HepG2 (cell line): ENCODE data around the gene CPED1. TPM values are rescaled to one million over a fixed set of nuclear protein-coding genes. Genes with fewer than 3 reads are reported as not detected.

Experiments
- ATAC-seq: fragments of 200-7000 bp; cut with Tn5 transposase; 3 replicates; pipeline ENCODE4 v1.9.1; 2020; ENCODE audit warnings: mild to moderate bottlenecking, moderate library complexity
- BruUV-seq: library from RNA; stranded (reverse); fragments of 400-500 nt; replicated peaks from 2 replicates; lab custom pipeline; 2021; lab: Mats Ljungman, UMichigan
- CTCF ChIA-PET: fragments of 300-600 bp; formaldehyde crosslinking; extraction: SDS; loops from one replicate; lab custom pipeline; 2021; ENCODE audit warnings: low total read pairs, inconsistent platforms, low intra/inter-chr PET ratio; lab: Yijun Ruan, JAX
- POLR2A ChIA-PET: fragments of 350-600 bp; sonication (Branson Sonifier 250); formaldehyde crosslinking; loops from one replicate; lab custom pipeline; 2020; ENCODE audit warnings: antibody characterized with exemption, inconsistent platforms; lab: Yijun Ruan, JAX
- DNase-seq: peaks from one replicate; pipeline ENCODE4 v3.0.0-alpha.2; 2015; ENCODE audit warnings: low spot score
- FAIRE-seq: peaks from 3 replicates; lab custom pipeline; 2011; peaks lifted over from hg19 to GRCh38; lab: Jason Lieb, UNC
- H2AFZ ChIP-seq: one replicate; pipeline ENCODE4 v1.6.1; 2011; ENCODE audit warnings: low read length, inconsistent platforms
- H3K27ac ChIP-seq: fragments of 300-600 bp; 3 replicates; pipeline ENCODE4 v1.8.0; 2011; ENCODE audit warnings: mixed run types, mild to moderate bottlenecking, mixed read lengths, low read length, inconsistent platforms; ENCODE audit not compliant: insufficient read depth; ENCODE audit errors: extremely low read length
- H3K27me3 ChIP-seq, 2 experiments: fragments of 200-600 bp in 1 of 2; 2 replicates in 1 of 2; 3 replicates in 1 of 2; pipeline versions ENCODE4 v1.6.0 to v1.8.0; 2011; ENCODE audit warnings: low read length in 2 of 2, mild to moderate bottlenecking in 2 of 2, moderate library complexity in 2 of 2, inconsistent platforms in 1 of 2; ENCODE audit not compliant: insufficient read depth in 2 of 2, control insufficient read depth in 1 of 2
- H3K36me3 ChIP-seq, 2 experiments: fragments of 200-600 bp in 1 of 2; replicated peaks in 1 of 2; 2 replicates in 1 of 2; 3 replicates in 1 of 2; pipeline versions ENCODE4 v1.5.1 to v1.8.0; 2011; ENCODE audit warnings: low read length in 2 of 2, inconsistent platforms in 1 of 2; ENCODE audit not compliant: insufficient read depth in 2 of 2, control insufficient read depth in 1 of 2
- H3K4me1 ChIP-seq: 2 replicates; pipeline ENCODE4 v1.5.1; 2012; ENCODE audit warnings: low read length, inconsistent platforms; ENCODE audit not compliant: insufficient read depth
- H3K4me2 ChIP-seq: 2 replicates; pipeline ENCODE4 v1.6.0; 2011; ENCODE audit warnings: low read depth, low read length, inconsistent platforms
- H3K4me3 ChIP-seq, 3 experiments: fragments of 200-600 bp in 1 of 3; sonication (generic), shearing (Covaris generic) in 1 of 3; replicated peaks in 1 of 3; 2 replicates each; pipeline ENCODE4 v1.5.1; 2011 to 2016; ENCODE audit warnings: low read length in 3 of 3, inconsistent platforms in 2 of 3, low read depth in 2 of 3, mild to moderate bottlenecking in 2 of 3, control low read depth in 1 of 3, mixed read lengths in 1 of 3; ENCODE audit not compliant: insufficient read depth in 1 of 3
- H3K79me2 ChIP-seq: one replicate; pipeline ENCODE4 v1.6.1; 2011; ENCODE audit warnings: low read length, inconsistent platforms; ENCODE audit not compliant: insufficient read depth
- H3K9ac ChIP-seq: 2 replicates; pipeline ENCODE4 v1.6.0; 2011; ENCODE audit warnings: mild to moderate bottlenecking, low read depth, low read length, inconsistent platforms; ENCODE audit not compliant: insufficient read depth
- H3K9me3 ChIP-seq: 2 replicates; pipeline ENCODE4 v1.5.1; 2012; ENCODE audit warnings: mild to moderate bottlenecking, low read length
- H4K20me1 ChIP-seq: 2 replicates; pipeline ENCODE4 v1.6.0; 2011; ENCODE audit warnings: inconsistent platforms, mild to moderate bottlenecking, low read length, moderate library complexity; ENCODE audit not compliant: insufficient read depth
- CAMTA2 ChIP-seq: sonication (generic); formaldehyde crosslinking; IDR thresholded peaks from 2 replicates; pipeline ENCODE4 v1.4.0; 2020; ENCODE audit warnings: mild to moderate bottlenecking, missing genetic modification reagents, borderline replicate concordance
- CCDC6 ChIP-seq: sonication (generic); formaldehyde crosslinking; IDR thresholded peaks from 2 replicates; pipeline ENCODE4 v1.8.1; 2022; ENCODE audit warnings: mild to moderate bottlenecking, missing genetic modification reagents, moderate library complexity
- KMT2A ChIP-seq: sonication (generic); formaldehyde crosslinking; IDR thresholded peaks from 2 replicates; pipeline ENCODE4 v1.4.0; 2020; ENCODE audit warnings: missing genetic modification reagents
- MAF1 ChIP-seq: sonication (generic); formaldehyde crosslinking; IDR thresholded peaks from 2 replicates; pipeline ENCODE4 v1.5.0; 2020; ENCODE audit warnings: missing genetic modification reagents, borderline replicate concordance
- NFE2L1 ChIP-seq: sonication (generic); formaldehyde crosslinking; IDR thresholded peaks from 2 replicates; pipeline ENCODE4 v1.4.0; 2020; ENCODE audit warnings: missing genetic modification reagents, mild to moderate bottlenecking, borderline replicate concordance
- NPAS2 ChIP-seq: sonication (generic); formaldehyde crosslinking; IDR thresholded peaks from 2 replicates; pipeline ENCODE4 v1.8.0; 2022; ENCODE audit warnings: mild to moderate bottlenecking, missing genetic modification reagents, borderline replicate concordance
- ZKSCAN5 ChIP-seq: sonication (generic); formaldehyde crosslinking; IDR thresholded peaks from 2 replicates; pipeline ENCODE4 v1.5.1; 2020; ENCODE audit warnings: mild to moderate bottlenecking, missing genetic modification reagents
- ZNF251 ChIP-seq: sonication (generic); formaldehyde crosslinking; IDR thresholded peaks from 2 replicates; pipeline ENCODE4 v1.9.0; 2021; ENCODE audit warnings: mild to moderate bottlenecking, missing genetic modification reagents
- ZNF260 ChIP-seq: sonication (generic); formaldehyde crosslinking; IDR thresholded peaks from 2 replicates; pipeline ENCODE4 v1.4.0; 2020; ENCODE audit warnings: missing genetic modification reagents, low read depth, mild to moderate bottlenecking, borderline replicate concordance
- ZNF331 ChIP-seq: sonication (generic); formaldehyde crosslinking; IDR thresholded peaks from 2 replicates; pipeline ENCODE4 v1.4.0; 2020; ENCODE audit warnings: missing genetic modification reagents
- ZNF530 ChIP-seq: sonication (generic); formaldehyde crosslinking; IDR thresholded peaks from 2 replicates; pipeline ENCODE4 v1.5.0; 2020; ENCODE audit warnings: low read depth, mild to moderate bottlenecking, missing genetic modification reagents
- in situ Hi-C: cut with HindIII; loops from 2 replicates; pipeline ENCODE4 v1.10.0; 2017; ENCODE audit warnings: low pct_unique_long_range_greater_than_20kb; ENCODE audit not compliant: extremely low pct_ligation_motif_present
- intact Hi-C: fragments of 100-400 bp; cut with micrococcal nuclease; formaldehyde crosslinking; loops from one replicate; pipeline ENCODE4 v1.10.0; 2022; ENCODE audit not compliant: unreplicated experiment
- polyA plus RNA-seq, 8 experiments: library from polyadenylated mRNA; depleted of rRNA in 3 of 8; stranded (reverse) in 7 of 8; unstranded in 1 of 8; fragments of >200 nt; fragmentation: Illumina TruSeq in 4 of 8; extraction: Trizol in 4 of 8; gene quantifications; 2 replicates each; pipeline versions ENCODE4 v1.2.1 to v1.2.3, GENCODE V29; 2011 to 2016; ENCODE audit warnings: low read depth in 4 of 8, missing spikeins in 1 of 8, mixed read lengths in 1 of 8; ENCODE audit not compliant: insufficient read depth in 1 of 8
- total RNA-seq, 5 experiments: library from RNA; depleted of rRNA; stranded (reverse); fragments of >200 nt; fragmentation: Illumina TruSeq; extraction: Trizol; gene quantifications; 2 replicates each; pipeline ENCODE4 v1.2.3, GENCODE V29; 2016; ENCODE audit warnings: low read depth in 1 of 5
- TF ChIP-seq, protein P1 (sequence below): sonication (generic); formaldehyde crosslinking; IDR thresholded peaks from 2 replicates; pipeline ENCODE4; 2020; ENCODE audit warnings: missing genetic modification reagents, mild to moderate bottlenecking, borderline replicate concordance

CPED1 gene
- total and polyA plus RNA-seq, 2 of the 13 experiments (the other 11 are each of a cell fraction or from before 2014, with no cell fraction given), result 11.5 to 27.0 TPM

DNA sequence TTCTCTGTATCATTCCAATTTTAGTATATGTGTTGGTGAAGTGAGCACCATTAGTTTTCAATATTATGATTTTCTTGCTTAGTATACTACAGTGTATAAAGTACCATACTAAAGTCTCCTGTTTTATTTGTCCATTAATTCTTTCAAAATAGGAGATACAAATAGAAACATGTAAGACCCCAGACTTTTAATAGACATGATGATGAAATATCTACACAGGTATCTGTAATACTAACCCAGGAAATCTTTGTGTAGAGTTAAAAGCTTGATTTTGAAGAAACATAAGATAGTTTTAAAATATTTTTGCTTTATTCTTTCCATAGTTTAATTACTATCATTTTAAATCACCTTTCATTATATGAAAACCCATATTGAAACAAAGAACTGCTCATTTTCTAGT, 206.5 kb downstream of the CPED1 start:
- Histone ChIP-seq H3K79me2 (no peaks in the 10 kb centered on the region), H3K4me3 (no peak overlapping the region), H3K4me2 (no peak overlapping the region), H2AFZ (no peak overlapping the region), H3K36me3 (no peaks in the 10 kb centered on the region), H3K27ac (no peak overlapping the region), H3K9ac (no peak overlapping the region), H3K4me1 (no peaks in the 10 kb centered on the region), H3K9me3 (no peaks in the 10 kb centered on the region), H3K27me3 (no peaks in the 10 kb centered on the region), H4K20me1 (no peaks in the 10 kb centered on the region)
- intact Hi-C loops, result no loop called here
- DNase-seq (no peak), ATAC-seq (no peak), FAIRE-seq (no peak)
- ChIA-PET POLR2A (no interaction called here), CTCF (no interaction called here)
- in situ Hi-C loops, result no loop called here
- TF ChIP-seq NFE2L1 (CRISPR knock-in tag), result no peak
- no peak for TF ChIP-seq ZNF260
- no peak for TF ChIP-seq KMT2A (CRISPR knock-in tag)
- no peak for TF ChIP-seq CAMTA2
- no peak for TF ChIP-seq ZNF530 (CRISPR knock-in tag)
- no peak for TF ChIP-seq MAF1
- no peak for TF ChIP-seq NPAS2 (CRISPR knock-in tag)
- no peak for TF ChIP-seq CCDC6 (CRISPR knock-in tag)
- TF ChIP-seq ZNF251 (CRISPR knock-in tag), result no peak
- TF ChIP-seq, protein P1, sequence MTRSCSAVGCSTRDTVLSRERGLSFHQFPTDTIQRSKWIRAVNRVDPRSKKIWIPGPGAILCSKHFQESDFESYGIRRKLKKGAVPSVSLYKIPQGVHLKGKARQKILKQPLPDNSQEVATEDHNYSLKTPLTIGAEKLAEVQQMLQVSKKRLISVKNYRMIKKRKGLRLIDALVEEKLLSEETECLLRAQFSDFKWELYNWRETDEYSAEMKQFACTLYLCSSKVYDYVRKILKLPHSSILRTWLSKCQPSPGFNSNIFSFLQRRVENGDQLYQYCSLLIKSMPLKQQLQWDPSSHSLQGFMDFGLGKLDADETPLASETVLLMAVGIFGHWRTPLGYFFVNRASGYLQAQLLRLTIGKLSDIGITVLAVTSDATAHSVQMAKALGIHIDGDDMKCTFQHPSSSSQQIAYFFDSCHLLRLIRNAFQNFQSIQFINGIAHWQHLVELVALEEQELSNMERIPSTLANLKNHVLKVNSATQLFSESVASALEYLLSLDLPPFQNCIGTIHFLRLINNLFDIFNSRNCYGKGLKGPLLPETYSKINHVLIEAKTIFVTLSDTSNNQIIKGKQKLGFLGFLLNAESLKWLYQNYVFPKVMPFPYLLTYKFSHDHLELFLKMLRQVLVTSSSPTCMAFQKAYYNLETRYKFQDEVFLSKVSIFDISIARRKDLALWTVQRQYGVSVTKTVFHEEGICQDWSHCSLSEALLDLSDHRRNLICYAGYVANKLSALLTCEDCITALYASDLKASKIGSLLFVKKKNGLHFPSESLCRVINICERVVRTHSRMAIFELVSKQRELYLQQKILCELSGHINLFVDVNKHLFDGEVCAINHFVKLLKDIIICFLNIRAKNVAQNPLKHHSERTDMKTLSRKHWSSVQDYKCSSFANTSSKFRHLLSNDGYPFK (CRISPR knock-in tag), result no peak
- no peak for TF ChIP-seq ZNF331 (CRISPR knock-in tag)
- TF ChIP-seq ZKSCAN5 (CRISPR knock-in tag), result no peak
- BruUV-seq, result no TSS peak
